Breast epithelium (tissue), 3 donors: ENCODE results near the gene ADGRL3.

Experiments used
- POLR2A ChIP-seq: fragments of 450-650 bp; IDR thresholded peaks from one replicate; pipeline ENCODE4 v1.6.1; 2016; ENCODE audit warnings: antibody characterized with exemption, mild to moderate bottlenecking, moderate library complexity
- TF ChIP-seq, protein P1 (sequence below), 3 donors: fragments of 450-650 bp; IDR thresholded peaks; one replicate each; pipeline ENCODE4 v1.5.1; 2016 to 2017; ENCODE audit warnings: antibody characterized with exemption in 3 of 3, mild to moderate bottlenecking in 3 of 3, moderate library complexity in 3 of 3

DNA sequence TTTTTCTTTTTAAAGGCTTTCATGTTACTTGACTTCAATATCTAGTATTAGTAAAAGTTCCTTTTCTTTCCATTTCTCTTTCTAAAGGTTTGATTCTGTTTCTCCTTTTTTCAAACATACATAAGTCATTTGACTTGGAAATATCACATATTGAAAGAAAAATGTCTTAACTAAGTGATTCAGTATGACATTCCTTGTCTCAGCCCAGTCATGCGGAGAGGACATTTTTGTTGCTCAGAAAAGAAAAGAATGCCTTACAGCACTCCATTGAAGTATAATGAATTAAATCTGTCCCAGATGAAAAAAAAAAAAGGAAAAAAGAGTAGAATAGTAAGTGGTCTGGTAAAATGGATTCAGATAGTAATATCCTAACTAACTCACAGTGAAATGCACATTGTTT is 466.1 kb downstream of the ADGRL3 start:
- TF ChIP-seq POLR2A: no peak
- TF ChIP-seq, protein P1, sequence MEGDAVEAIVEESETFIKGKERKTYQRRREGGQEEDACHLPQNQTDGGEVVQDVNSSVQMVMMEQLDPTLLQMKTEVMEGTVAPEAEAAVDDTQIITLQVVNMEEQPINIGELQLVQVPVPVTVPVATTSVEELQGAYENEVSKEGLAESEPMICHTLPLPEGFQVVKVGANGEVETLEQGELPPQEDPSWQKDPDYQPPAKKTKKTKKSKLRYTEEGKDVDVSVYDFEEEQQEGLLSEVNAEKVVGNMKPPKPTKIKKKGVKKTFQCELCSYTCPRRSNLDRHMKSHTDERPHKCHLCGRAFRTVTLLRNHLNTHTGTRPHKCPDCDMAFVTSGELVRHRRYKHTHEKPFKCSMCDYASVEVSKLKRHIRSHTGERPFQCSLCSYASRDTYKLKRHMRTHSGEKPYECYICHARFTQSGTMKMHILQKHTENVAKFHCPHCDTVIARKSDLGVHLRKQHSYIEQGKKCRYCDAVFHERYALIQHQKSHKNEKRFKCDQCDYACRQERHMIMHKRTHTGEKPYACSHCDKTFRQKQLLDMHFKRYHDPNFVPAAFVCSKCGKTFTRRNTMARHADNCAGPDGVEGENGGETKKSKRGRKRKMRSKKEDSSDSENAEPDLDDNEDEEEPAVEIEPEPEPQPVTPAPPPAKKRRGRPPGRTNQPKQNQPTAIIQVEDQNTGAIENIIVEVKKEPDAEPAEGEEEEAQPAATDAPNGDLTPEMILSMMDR (IDR thresholded peaks at IDR 0.05): no peak
